ENCODE results near the gene CSF3R.
A peak's percentile ranks its signal among the peaks of the same experiment; 100 is the strongest.
"Not testable (repeated sequence)": the region's sequence is repeated elsewhere in the genome, so short reads cannot be mapped to it uniquely, and the experiment has no call there.

Gene CSF3R

GRCh38 chr1:36480161-36480560, 2.6 kb downstream of the CSF3R start:
- DNase-seq = no peak

- no peak for DNase-seq
Observed at GRCh38 chr1:36479505-36480051, 3.1 kb downstream of the CSF3R start.

- not testable (repeated sequence) for DNase-seq
Observed at GRCh38 chr1:36477615-36478014, 5.1 kb downstream of the CSF3R start.

- no peak for DNase-seq
Observed at GRCh38 chr1:36476945-36477344, 5.8 kb downstream of the CSF3R start.

GRCh38 chr1:36475910-36476604, 6.7 kb downstream of the CSF3R start:
- DNase-seq = no peak

- DNase-seq = no peak
Observed at GRCh38 chr1:36475341-36475740, 7.4 kb downstream of the CSF3R start.

- DNase-seq = no peak
Observed at GRCh38 chr1:36472656-36473055, 10.1 kb downstream of the CSF3R start.

- DNase-seq = no peak
Observed at GRCh38 chr1:36471830-36472641, 10.7 kb downstream of the CSF3R start.

GRCh38 chr1:36469163-36469562, 13.6 kb downstream of the CSF3R start:
- DNase-seq = no peak

GRCh38 chr1:36467700-36468455, 14.8 kb downstream of the CSF3R start:
- no peak for DNase-seq

- DNase-seq = no peak
Observed at GRCh38 chr1:36467027-36467410, 15.7 kb downstream of the CSF3R start.

GRCh38 chr1:36466370-36467026, 16.2 kb downstream of the CSF3R start:
- DNase-seq = no peak

- DNase-seq = no peak
Observed at GRCh38 chr1:36465731-36466369, 16.9 kb downstream of the CSF3R start.

GRCh38 chr1:36464605-36465393, 17.9 kb downstream of the CSF3R start:
- DNase-seq = peak; percentile 52

GRCh38 chr1:36463803-36464604, 18.7 kb downstream of the CSF3R start, which contains the start of gene MRPS15:
MRPS15 (minus strand) TSS chr1:36464384; CDS start chr1:36464275, 109 bp downstream.
- DNase-seq = peak; percentile 97

GRCh38 chr1:36463463-36463802, 19.3 kb downstream of the CSF3R start:
- DNase-seq = no peak

- peak; percentile 91 for DNase-seq
Observed at GRCh38 chr1:36458910-36459309, 23.8 kb downstream of the CSF3R start.

- DNase-seq = peak; percentile 72
Observed at GRCh38 chr1:36457691-36458090, 25.0 kb downstream of the CSF3R start.

- peak; percentile 29 for DNase-seq
Observed at GRCh38 chr1:36456391-36456928, 26.3 kb downstream of the CSF3R start.

- no peak for DNase-seq
Observed at GRCh38 chr1:36455386-36455785, 27.3 kb downstream of the CSF3R start.

All from activated CD4-positive, alpha-beta T cell treated with anti-CD3 and anti-CD28 coated beads, Interleukin-10, Interleukin-2, amounts not matched to agents 100 ng/mL and 50 ng/mL, durations not matched to agents 16 hours and 8 hours (primary cell).